ENCODE data around the gene PNLIPRP1.

- TF ChIP-seq POLR2AphosphoS5 (IDR thresholded peaks at IDR 0.05; ENCODE audit: low read depth) (no peak), STAT1 (IDR thresholded peaks at IDR 0.05; ENCODE audit: unreplicated experiment) (no peak)
- TF ChIP-seq, protein P1, sequence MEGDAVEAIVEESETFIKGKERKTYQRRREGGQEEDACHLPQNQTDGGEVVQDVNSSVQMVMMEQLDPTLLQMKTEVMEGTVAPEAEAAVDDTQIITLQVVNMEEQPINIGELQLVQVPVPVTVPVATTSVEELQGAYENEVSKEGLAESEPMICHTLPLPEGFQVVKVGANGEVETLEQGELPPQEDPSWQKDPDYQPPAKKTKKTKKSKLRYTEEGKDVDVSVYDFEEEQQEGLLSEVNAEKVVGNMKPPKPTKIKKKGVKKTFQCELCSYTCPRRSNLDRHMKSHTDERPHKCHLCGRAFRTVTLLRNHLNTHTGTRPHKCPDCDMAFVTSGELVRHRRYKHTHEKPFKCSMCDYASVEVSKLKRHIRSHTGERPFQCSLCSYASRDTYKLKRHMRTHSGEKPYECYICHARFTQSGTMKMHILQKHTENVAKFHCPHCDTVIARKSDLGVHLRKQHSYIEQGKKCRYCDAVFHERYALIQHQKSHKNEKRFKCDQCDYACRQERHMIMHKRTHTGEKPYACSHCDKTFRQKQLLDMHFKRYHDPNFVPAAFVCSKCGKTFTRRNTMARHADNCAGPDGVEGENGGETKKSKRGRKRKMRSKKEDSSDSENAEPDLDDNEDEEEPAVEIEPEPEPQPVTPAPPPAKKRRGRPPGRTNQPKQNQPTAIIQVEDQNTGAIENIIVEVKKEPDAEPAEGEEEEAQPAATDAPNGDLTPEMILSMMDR (conservative IDR thresholded peaks at IDR 0.05; ENCODE audit: low read depth in 2 of 2) = no peak
These were observed 2.7 kb upstream of the PNLIPRP1 start for GRCh38 chr10:116587878-116588591.

Measured in GM23338 (cell line).